ENCODE results near the gene ITPR2. TPM values are rescaled to one million over a fixed set of nuclear protein-coding genes. Genes with fewer than 3 reads are reported as not detected.
"Not testable (repeated sequence)": the region's sequence is repeated elsewhere in the genome, so short reads cannot be mapped to it uniquely, and the experiment has no call there.

Gene ITPR2
- total and polyA plus RNA-seq, 2 of the 13 experiments (the other 11 are each of a cell fraction or from before 2014, with no cell fraction given), result 31.9 to 81.9 TPM

GRCh38 chr12:26434299-26435068 lies 398.5 kb downstream of the ITPR2 start:
- ATAC-seq (peak; percentile 92), FAIRE-seq (no peak), DNase-seq (ENCODE audit: low spot score) (peak; percentile 48)
- Histone ChIP-seq H2AFZ (ENCODE audit: low read length) (no peak overlapping the region), H3K9me3 (ENCODE audit: low read length) (no peaks in the 10 kb centered on the region), H3K36me3 (replicated peaks in 1 of 2; ENCODE audit: control insufficient read depth in 1 of 2, insufficient read depth in 2 of 2, low read length in 2 of 2) (peaks cover 7 to 22% of the 10 kb centered on the region in 2 experiments), H3K4me3 (replicated peaks in 1 of 3; ENCODE audit: insufficient read depth in 1 of 3, low read depth in 2 of 3, low read length in 3 of 3) (no peak overlapping the region), H3K9ac (ENCODE audit: insufficient read depth, low read depth, low read length) (no peak overlapping the region), H3K4me2 (ENCODE audit: low read depth, low read length) (no peak overlapping the region), H3K79me2 (ENCODE audit: insufficient read depth, low read length) (no peaks in the 10 kb centered on the region), H4K20me1 (ENCODE audit: insufficient read depth, low read length) (peaks cover 9% of the 10 kb centered on the region), H3K27me3 (ENCODE audit: control insufficient read depth in 1 of 2, insufficient read depth in 2 of 2, low read length in 2 of 2) (no peaks in the 10 kb centered on the region; a peak in 1 of 5 replicates), H3K27ac (ENCODE audit: extremely low read length, insufficient read depth, low read length) (no peak overlapping the region), H3K4me1 (ENCODE audit: insufficient read depth, low read length) (peaks cover 9% of the 10 kb centered on the region)
- WGBS (ENCODE audit: low lambda C conversion rate), result 83% methylated on average over 4 of the region's 4 CpGs
- ChIA-PET CTCF (ENCODE audit: low intra/inter-chr PET ratio, low total read pairs) (interaction anchor here (0.7 to 1.4 kb wide), 2 partner anchors 266 to 338 kb away, joined by 3 read pairs; no protein-coding TSS in a partner anchor), POLR2A (no interaction called here)
- TF ChIP-seq STAG1 (CRISPR knock-in tag; IDR thresholded peaks at IDR 0.05) (peak; percentile 58), RBM22 (optimal IDR thresholded peaks at IDR 0.05; ENCODE audit: low read length) (peak; percentile 35), TRIM22 (IDR thresholded peaks at IDR 0.05) (no peak), ZNF121 (CRISPR knock-in tag; IDR thresholded peaks at IDR 0.05) (no peak), CCDC6 (CRISPR knock-in tag; IDR thresholded peaks at IDR 0.05) (no peak), ZMAT3 (CRISPR knock-in tag; conservative IDR thresholded peaks at IDR 0.05) (no peak), ZNF644 (CRISPR knock-in tag; IDR thresholded peaks at IDR 0.05; ENCODE audit: low read depth) (peak; percentile 55; the same call in 1 of the 2 replicates), SRY (CRISPR knock-in tag; IDR thresholded peaks at IDR 0.05) (no peak), KLF12 (CRISPR knock-in tag; IDR thresholded peaks at IDR 0.05; ENCODE audit: borderline replicate concordance) (no peak), GATAD2A (CRISPR knock-in tag; IDR thresholded peaks at IDR 0.05) (0 out of 2 replicates have a peak, but pooled peaks have one; percentile 23), ZFP36L2 (CRISPR knock-in tag; IDR thresholded peaks at IDR 0.05) (no peak)
- TF ChIP-seq, protein P1, sequence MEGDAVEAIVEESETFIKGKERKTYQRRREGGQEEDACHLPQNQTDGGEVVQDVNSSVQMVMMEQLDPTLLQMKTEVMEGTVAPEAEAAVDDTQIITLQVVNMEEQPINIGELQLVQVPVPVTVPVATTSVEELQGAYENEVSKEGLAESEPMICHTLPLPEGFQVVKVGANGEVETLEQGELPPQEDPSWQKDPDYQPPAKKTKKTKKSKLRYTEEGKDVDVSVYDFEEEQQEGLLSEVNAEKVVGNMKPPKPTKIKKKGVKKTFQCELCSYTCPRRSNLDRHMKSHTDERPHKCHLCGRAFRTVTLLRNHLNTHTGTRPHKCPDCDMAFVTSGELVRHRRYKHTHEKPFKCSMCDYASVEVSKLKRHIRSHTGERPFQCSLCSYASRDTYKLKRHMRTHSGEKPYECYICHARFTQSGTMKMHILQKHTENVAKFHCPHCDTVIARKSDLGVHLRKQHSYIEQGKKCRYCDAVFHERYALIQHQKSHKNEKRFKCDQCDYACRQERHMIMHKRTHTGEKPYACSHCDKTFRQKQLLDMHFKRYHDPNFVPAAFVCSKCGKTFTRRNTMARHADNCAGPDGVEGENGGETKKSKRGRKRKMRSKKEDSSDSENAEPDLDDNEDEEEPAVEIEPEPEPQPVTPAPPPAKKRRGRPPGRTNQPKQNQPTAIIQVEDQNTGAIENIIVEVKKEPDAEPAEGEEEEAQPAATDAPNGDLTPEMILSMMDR (CRISPR knock-in tag; IDR thresholded peaks at IDR 0.05), result peak; percentile 47
- in situ Hi-C loops (cut with HindIII; ENCODE audit: extremely low pct_ligation_motif_present, low pct_unique_long_range_greater_than_20kb) (no loop called here), intact Hi-C loops (cut with micrococcal nuclease; ENCODE audit: unreplicated experiment) (no loop called here)
- BruUV-seq (replicated peaks), result no TSS peak

DNA sequence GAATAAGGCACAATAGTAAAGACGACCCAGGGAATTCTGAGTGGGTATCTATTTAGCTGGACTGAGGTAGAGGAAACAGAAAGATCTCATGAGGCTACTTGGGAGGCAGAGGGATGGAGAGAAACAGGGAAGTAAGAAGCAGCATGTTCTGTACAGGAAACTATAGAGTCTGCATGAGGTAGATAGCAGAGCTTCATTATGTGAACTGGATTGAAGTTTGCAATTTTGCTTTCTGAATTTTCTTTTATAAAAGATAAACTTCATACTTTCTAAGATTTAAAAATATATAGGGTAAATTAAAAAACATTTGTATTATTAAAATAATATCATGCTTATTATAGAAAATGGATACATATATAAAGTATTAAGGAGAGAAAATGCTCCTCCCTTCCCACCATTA lies 399.3 kb downstream of the ITPR2 start:
- H3K4me3 ChIP-seq (replicated peaks in 1 of 3; ENCODE audit: insufficient read depth in 1 of 3, low read depth in 2 of 3, low read length in 3 of 3); H3K27ac ChIP-seq (ENCODE audit: extremely low read length, insufficient read depth, low read length); H2AFZ ChIP-seq (ENCODE audit: low read length); intact Hi-C loops (cut with micrococcal nuclease; ENCODE audit: unreplicated experiment); in situ Hi-C loops (cut with HindIII; ENCODE audit: extremely low pct_ligation_motif_present, low pct_unique_long_range_greater_than_20kb); FAIRE-seq; DNase-seq (ENCODE audit: low spot score); H3K79me2 ChIP-seq (ENCODE audit: insufficient read depth, low read length); H3K9ac ChIP-seq (ENCODE audit: insufficient read depth, low read depth, low read length); H3K4me2 ChIP-seq (ENCODE audit: low read depth, low read length); POLR2A ChIA-PET; H3K9me3 ChIP-seq (ENCODE audit: low read length); BruUV-seq (replicated peaks); H3K27me3 ChIP-seq (ENCODE audit: control insufficient read depth in 1 of 2, insufficient read depth in 2 of 2, low read length in 2 of 2); ATAC-seq: not testable (repeated sequence)
- Histone ChIP-seq H3K36me3 (replicated peaks in 1 of 2; ENCODE audit: control insufficient read depth in 1 of 2, insufficient read depth in 2 of 2, low read length in 2 of 2) (peaks cover 7 to 16% of the 10 kb centered on the region in 2 experiments), H4K20me1 (ENCODE audit: insufficient read depth, low read length) (peaks cover 16% of the 10 kb centered on the region), H3K4me1 (ENCODE audit: insufficient read depth, low read length) (peaks cover 17% of the 10 kb centered on the region)
- 100% methylated on average over 1 of the region's 1 CpG for WGBS (ENCODE audit: low lambda C conversion rate)
- CTCF ChIA-PET (ENCODE audit: low intra/inter-chr PET ratio, low total read pairs), result interaction anchor here (0.7 to 1.4 kb wide), 2 partner anchors 267 to 337 kb away, joined by 3 read pairs; no protein-coding TSS in a partner anchor
